T-helper 1 cell treated with Interleukin-12 subunit alpha and Interleukin-12 subunit beta and Interleukin-4 antibody, amounts not matched to agents 30 ng/mL and 1 ng/mL, for 36 hours (primary cell): ENCODE data around the gene ATP8B4. TPM values are rescaled to one million over a fixed set of nuclear protein-coding genes. Genes with fewer than 3 reads are reported as not detected.

Experiments
- intact Hi-C: fragments of 100-400 bp; cut with micrococcal nuclease; formaldehyde crosslinking; loops from one replicate; pipeline ENCODE4 v1.15.1; 2024
- total RNA-seq: library from RNA; stranded (reverse); gene quantifications from 2 replicates; pipeline ENCODE4 v1.2.3, GENCODE V29; 2022

Gene ATP8B4
- total RNA-seq, 1 donor from 2014 or later = 51.8 TPM

DNA sequence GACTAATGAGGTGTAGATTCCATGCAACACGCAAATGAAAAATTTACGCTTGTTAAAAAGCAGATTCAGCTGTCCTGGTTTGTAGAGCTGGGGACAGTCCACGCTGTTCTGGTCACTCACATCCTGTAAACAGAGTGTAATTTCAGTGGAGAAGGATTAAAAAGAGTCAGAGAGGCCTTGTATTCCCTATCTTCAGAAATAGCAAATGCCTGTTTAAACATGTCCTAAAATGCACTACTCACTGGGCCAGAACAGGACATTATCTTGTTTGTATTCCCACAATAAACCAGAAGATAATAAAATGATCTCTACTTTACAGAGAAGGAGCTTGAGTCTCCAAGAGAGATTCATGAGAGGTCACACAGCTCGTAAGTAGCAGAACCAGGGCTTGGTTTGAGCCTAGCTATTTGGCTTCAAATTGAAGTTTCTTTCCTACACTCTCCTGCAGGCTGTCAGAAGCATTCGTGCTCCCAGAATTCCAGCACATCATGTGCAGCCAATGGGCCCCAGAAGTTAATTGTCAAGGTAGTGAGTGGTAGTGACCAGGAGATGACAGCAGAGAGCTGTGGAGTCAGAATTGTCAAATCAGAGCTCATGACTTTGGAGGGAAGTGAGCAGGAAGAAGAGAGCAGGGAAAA is 242.5 kb downstream of the ATP8B4 start:
- intact Hi-C loops = loop anchor here (2.0 to 10.0 kb wide), 5 partner anchors 126 to 642 kb away; no protein-coding TSS in a partner anchor

DNA sequence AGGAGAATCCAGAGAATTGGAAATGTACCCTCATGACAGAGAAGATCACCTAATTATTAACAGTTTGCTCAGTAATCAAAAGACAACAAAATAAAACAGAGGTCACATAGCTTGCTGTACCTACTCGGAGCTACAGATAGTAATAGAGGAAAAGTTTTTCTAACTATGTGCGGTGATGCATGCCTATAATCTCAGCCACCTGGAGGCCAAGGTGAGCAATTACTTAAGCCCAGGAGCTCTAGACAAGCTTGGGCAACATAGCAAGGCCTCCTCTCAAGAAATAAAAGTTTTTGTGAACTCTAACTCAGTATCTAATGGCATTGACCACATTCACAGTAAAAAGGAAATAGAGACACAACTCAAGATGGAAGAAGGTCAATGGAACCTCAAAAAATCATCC is 243.6 kb downstream of the ATP8B4 start:
- intact Hi-C loops = loop anchor here (5.0 to 10.0 kb wide), 4 partner anchors 127 to 641 kb away; no protein-coding TSS in a partner anchor

DNA sequence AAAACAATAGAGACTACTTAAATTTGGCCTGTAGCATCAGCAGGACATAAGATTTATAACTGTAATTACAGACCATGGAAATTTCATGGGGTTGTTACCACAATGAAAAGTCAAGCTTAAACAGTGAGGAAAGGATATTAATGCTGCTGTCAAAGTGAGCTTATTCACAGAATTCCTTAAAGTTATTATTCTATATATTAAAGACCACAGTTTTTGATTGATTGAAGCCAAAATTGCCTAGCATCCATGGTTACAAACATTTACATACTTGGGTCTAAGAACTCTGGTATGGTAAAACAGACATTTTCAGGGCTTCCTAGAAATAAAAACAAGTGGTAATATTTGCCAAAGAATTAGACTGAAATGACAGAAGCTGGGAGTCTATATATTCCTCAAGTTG is 248.6 kb downstream of the ATP8B4 start:
- intact Hi-C loops = loop anchor here (10.0 kb wide), 1 partner anchor 636 kb away; no protein-coding TSS in a partner anchor

DNA sequence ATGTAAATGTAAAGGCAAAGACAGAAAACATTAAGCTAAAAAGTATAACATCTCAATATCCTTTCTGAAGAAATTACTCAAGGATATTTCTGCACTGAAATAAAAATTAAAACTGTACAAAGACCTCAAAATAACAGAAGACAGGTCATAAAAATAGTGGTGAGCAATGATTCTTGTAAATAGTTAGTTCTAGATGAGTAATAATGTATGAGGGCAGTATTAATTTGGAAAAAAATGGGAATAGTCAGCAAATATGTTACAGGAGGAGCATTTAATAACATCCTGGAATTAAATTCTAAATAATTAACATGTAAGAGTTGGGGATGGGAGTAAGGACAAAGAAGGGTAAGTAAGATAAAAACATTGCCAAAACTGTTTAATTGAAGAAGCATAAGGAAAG is 250.7 kb downstream of the ATP8B4 start:
- intact Hi-C loops = no loop called here

DNA sequence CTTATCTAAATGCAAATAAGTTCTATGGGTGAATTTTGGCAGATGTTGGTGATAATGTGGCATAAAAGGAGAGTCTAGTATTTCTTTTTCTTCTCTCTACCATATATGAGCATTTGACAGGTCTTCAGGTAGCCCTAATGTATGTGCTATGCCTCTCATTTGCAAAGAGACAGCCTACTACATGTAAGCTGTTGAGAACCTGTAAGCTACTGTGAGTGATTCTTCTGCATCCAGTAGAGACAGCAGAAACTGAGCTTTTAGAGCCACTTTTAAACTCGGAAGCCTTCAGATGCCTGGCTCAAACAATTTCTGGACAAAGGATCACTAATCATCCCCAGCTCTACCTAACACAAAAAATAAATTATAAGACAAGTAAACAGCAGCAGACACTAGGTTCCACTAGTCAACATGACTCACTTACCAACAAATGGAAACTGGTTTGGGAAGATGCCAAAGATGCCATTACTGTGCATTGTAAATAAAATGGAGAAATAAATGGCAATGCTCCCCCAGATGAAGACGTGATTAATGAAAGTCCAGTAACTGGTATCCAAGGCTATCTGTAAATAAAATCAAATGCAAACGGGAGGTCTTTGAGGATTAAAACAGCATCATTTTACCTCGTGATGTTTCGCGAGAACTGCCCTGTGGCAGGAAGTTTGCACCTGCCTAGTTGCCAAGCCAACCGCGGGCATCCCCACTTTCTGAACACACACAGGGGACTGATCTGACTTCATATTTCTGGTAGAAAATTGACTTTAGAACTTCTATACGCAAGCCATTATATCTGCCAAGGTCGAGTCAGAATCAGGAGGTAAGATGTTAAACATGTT is 252.9 kb downstream of the ATP8B4 start:
- intact Hi-C loops = no loop called here

DNA sequence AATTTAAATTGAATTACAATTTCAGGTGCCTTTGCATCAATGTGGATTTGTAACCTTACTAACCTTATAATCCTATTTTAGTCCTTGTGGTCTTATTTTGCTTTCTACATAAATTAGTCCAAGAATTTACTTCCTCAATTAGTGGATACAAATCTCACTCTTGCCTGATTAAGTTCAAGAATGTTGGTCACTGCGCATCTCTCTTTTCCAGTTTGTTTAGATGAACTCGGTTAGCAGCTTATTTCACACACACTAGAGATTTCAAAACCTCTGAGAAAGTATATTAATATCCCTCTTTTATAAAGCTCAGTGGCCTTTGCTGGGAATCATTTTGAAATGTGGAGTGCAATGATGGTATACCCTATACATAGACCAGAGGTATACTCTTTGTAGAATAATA is 254.8 kb downstream of the ATP8B4 start:
- intact Hi-C loops = no loop called here

- intact Hi-C loops = no loop called here
These were observed 255.4 kb downstream of the ATP8B4 start for GRCh38 chr15:49863431-49864224.

GRCh38 chr15:49860101-49860500 is 258.9 kb downstream of the ATP8B4 start:
- intact Hi-C loops = no loop called here

DNA sequence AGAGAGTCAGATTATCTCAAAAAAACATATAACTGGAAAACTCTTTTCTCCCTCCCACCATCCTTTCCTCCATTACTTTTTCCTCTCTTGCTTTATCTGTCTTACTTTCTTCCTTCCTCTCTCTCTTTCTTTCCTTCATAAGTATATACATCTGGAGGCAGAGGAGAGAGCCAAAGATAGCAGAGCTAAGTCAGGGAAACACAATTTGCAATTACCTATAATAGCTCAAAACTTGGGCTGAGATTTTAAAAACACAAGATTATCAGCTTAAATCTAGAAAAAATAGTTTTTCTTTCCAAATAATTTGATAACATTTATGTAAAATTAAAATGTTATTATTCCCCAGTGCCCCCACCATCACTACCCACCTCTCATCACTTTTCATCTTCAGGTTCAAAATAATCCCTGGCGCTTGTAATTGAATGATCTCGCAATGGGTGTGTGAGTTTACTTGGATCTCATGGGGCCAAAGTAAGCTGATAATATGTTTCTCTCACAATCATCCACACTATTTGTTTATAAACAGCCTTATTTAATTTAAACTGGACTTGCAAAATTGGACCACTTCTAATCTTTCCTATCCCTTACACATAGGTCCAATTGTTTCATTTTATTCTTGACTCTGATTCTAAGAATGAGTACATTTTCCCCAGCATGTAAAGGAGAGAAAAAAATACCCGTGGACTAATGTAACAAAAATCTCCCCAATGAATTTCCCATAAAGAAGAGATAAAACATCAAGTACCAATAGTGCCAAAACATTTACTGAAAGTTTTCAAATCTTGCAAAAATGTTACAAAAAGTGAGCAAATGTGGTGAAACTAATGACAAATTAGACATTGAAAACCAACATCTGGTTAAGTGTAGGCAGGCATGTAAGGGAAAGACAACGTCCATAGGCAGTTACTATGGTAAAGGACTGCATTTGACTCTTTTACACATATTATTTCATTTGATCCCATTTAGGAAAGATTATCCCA is 261.2 kb downstream of the ATP8B4 start:
- intact Hi-C loops = no loop called here

- intact Hi-C loops = no loop called here
These were observed 263.0 kb downstream of the ATP8B4 start for GRCh38 chr15:49855917-49856637.

DNA sequence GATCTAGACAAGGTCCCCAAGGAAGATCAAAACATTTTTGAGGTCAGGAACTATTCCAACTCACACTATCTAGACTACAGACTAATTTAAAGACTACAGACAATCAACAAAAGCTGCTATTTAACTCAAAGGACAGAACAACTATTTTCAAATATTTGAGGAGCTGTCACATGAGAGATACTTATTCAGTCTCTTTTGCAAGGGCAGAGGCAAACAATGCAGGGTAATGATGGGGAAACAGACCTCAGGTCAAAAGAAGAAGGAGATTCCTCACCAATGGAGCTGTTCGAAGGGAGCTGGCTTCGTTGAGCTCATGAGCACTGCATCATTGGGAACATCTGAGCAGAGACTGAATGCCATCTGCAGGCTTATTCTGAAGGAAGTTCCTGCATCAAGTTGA is 266.3 kb downstream of the ATP8B4 start:
- intact Hi-C loops = no loop called here

- intact Hi-C loops = no loop called here
These were observed 270.2 kb downstream of the ATP8B4 start for GRCh38 chr15:49848807-49849206.

GRCh38 chr15:49848282-49848724 is 270.7 kb downstream of the ATP8B4 start:
- intact Hi-C loops = no loop called here

DNA sequence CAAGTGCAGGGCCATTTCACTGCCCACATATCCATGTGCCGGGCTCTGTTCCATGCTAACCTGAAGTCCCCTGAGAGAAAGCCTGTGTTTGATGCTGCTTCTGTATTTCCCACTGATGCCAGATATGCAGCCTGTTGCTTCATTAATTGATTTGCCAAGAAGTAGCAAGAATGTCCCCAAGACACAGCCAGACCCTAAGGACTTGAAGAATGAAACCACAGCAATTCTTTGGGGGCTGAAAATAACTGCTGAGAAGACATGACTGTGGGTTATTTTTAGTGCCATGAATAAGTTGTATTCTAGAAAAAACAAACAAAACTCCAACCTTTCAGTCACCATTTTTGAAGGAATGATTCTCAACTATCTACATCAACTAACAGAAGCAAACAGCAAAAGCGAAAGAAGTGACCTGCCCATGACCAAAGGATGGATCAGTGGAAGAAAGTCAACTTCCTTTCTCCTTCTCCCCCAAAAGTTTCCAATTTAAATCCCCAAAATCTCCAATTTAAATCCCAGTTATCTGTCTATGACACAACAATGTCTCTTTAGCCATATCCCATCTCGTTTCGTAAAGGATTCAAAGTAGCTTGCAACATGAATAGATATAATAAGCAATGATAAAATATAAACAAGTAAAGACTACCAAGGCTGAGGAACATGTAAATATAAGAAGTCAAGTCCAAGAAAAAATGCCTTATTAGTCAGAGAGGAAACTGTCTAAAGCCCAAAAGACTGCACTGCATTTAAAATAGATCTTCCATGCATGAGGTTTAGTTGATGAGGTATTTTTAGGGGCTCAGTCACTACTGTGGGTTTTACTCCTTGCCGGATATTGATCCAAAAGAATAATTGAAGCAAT is 271.4 kb downstream of the ATP8B4 start:
- intact Hi-C loops = no loop called here

DNA sequence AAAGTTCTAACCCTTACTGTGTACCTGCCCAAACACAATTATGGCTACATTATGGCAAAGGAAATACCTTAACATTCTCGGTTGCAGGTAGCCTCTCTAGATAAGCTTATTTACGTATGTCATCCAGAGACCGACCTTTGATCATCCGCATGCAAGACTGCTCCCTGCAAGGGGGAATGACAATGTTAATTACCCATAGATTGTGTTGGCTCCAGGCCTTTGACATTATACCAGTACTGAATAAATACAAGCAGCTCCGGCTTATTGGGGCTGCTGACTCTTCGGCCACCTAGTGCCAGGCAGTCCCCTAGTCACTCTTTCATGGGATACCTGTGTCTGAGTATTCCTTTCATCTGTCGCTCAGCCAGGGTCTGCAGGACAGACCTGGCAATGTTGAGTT is 274.6 kb downstream of the ATP8B4 start:
- intact Hi-C loops = no loop called here

DNA sequence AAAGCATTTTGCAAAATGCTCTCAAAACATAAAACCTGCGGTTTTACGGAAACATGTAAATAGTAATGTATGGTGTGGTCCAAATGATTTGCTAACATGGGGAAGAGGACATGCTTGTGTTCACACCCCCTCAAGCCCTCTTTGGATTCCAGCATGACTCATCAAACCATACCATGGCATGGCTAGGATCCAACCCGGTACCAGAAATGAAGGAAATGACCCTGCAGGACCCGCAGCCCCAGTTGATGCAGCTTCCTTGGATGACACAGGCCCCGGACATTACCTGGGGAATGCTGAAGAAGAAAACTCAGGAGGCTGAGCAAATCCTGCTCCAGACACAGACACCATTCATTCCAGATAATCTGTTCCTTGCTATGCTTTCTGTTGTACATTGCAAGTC is 275.3 kb downstream of the ATP8B4 start:
- intact Hi-C loops = no loop called here

DNA sequence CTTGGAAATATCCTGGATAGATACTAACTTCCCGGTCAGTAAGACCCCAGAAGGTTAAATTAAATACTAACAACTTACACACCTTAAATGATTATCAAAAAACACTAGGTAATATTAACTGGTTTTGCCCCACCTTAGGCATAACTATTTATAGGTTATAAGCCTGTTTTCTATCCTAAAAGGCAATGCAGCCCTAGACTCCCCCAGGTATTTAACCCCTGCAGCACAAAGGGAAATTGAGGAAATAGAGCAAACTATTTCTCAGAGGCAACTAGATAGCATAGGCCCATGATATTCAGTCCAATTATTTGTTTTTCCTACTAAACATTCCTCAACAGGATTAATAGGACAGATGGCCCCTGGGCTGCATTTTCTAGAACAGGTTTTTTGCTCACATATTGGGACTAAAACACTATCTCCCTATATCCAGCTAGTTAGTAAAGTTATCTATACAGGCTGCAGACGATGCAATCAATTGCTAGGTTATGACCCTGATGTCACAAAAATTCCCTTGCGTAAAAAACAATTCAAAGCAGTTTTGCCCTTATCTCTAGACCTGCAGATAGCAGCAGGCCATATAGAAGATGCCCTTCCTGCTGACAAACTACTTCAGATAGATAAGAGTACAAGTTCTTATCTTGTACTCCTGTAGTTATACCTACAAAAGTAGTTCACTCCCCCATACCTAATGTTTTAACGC is 276.9 kb downstream of the ATP8B4 start:
- intact Hi-C loops = no loop called here

DNA sequence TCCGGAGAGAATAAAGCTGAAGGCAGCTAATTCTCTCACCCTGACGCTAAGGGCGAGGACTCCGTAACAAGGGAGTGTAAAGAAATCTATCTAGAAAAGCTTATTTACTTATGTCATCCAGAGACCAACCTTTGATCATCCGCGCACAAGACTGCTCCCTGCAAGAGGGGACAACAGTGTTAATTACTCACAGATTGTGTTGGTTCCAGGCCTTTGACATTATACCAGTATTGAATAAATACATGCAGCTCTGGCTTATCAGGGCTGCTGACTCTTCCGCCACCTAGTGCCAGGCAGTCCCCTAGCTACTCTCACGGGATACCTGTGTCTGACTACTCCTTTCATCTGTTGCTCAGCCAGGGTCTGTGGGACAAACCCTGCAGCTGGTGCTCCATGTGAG is 286.5 kb downstream of the ATP8B4 start:
- intact Hi-C loops = no loop called here
